Endothelial cell of umbilical vein (primary cell): ENCODE results near the gene PABPN1. TPM values are rescaled to one million over a fixed set of nuclear protein-coding genes. Genes with fewer than 3 reads are reported as not detected.

ENCODE experiments used
- BruUV-seq: library from RNA; stranded (reverse); fragments of 400-500 nt; replicated peaks from 2 replicates; lab custom pipeline; 2021; lab: Mats Ljungman, UMichigan
- CTCF ChIA-PET: fragments of 300-600, 350-600 bp; sonication (Branson Sonifier 250); formaldehyde crosslinking; loops from one replicate; lab custom pipeline; 2021; ENCODE audit warnings: antibody characterized with exemption, inconsistent platforms; lab: Charles Lee
- POLR2A ChIA-PET: fragments of 300-600, 350-600 bp; sonication (Branson Sonifier 250); formaldehyde crosslinking; loops from one replicate; lab custom pipeline; 2021; ENCODE audit warnings: antibody characterized with exemption, inconsistent platforms; lab: Charles Lee
- DNase-seq: peaks from one replicate; pipeline ENCODE4 v3.0.0-alpha.2; 2011; ENCODE audit warnings: low read depth, low spot score
- FAIRE-seq: peaks from 2 replicates; lab custom pipeline; 2011; peaks lifted over from hg19 to GRCh38; lab: Jason Lieb, UNC
- H2AFZ ChIP-seq: 2 replicates; pipeline ENCODE4 v1.6.0; 2012; ENCODE audit warnings: low read depth, low read length, control low read depth, inconsistent platforms
- H3K27ac ChIP-seq: 2 replicates; pipeline ENCODE4 v1.5.1; 2011; ENCODE audit warnings: low read depth, mild to moderate bottlenecking, control low read depth, low read length, moderate library complexity; ENCODE audit not compliant: insufficient read depth
- H3K27me3 ChIP-seq, 2 experiments: 2 replicates each; pipeline versions ENCODE4 v1.6.0 to v1.6.1; 2011; ENCODE audit warnings: low read length in 2 of 2, mixed read lengths in 1 of 2; ENCODE audit not compliant: control insufficient read depth in 2 of 2, insufficient read depth in 2 of 2
- H3K36me3 ChIP-seq, 2 experiments: 2 replicates in 1 of 2; 3 replicates in 1 of 2; pipeline ENCODE4 v1.5.1; 2011; ENCODE audit warnings: low read length in 2 of 2, mild to moderate bottlenecking in 1 of 2, moderate library complexity in 1 of 2; ENCODE audit not compliant: control insufficient read depth in 2 of 2, insufficient read depth in 2 of 2; ENCODE audit errors: extremely low read depth in 1 of 2
- H3K4me1 ChIP-seq: 3 replicates; pipeline ENCODE4 v1.5.1; 2011; ENCODE audit warnings: mild to moderate bottlenecking, low read length; ENCODE audit not compliant: control insufficient read depth, insufficient read depth; ENCODE audit errors: extremely low read depth
- H3K4me2 ChIP-seq: 2 replicates; pipeline ENCODE4 v1.6.1; 2011; ENCODE audit warnings: low read length, control low read depth, mixed read lengths; ENCODE audit not compliant: insufficient read depth
- H3K4me3 ChIP-seq, 3 experiments: fragments of 200-600 bp in 1 of 3; sonication (generic), shearing (Covaris generic) in 1 of 3; replicated peaks in 1 of 3; 2 replicates each; pipeline ENCODE4 v1.5.1; 2011 to 2016; ENCODE audit warnings: control low read depth in 3 of 3, low read length in 3 of 3, mild to moderate bottlenecking in 2 of 3, inconsistent platforms in 1 of 3, low read depth in 1 of 3, moderate library complexity in 1 of 3; ENCODE audit not compliant: insufficient read depth in 1 of 3
- H3K79me2 ChIP-seq: 2 replicates; pipeline ENCODE4 v1.6.0; 2012; ENCODE audit warnings: low read length, inconsistent platforms; ENCODE audit not compliant: control insufficient read depth, insufficient read depth
- H3K9ac ChIP-seq: replicated peaks from 2 replicates; pipeline ENCODE3; 2011; ENCODE audit warnings: low read length, control low read depth; ENCODE audit not compliant: insufficient read depth; ENCODE audit errors: extremely low read depth
- H3K9me1 ChIP-seq: replicated peaks from 3 replicates; pipeline ENCODE4 v1.6.0; 2011; ENCODE audit warnings: mild to moderate bottlenecking, low read length; ENCODE audit not compliant: control insufficient read depth, insufficient read depth; ENCODE audit errors: extremely low read depth
- H3K9me3 ChIP-seq: replicated peaks from 2 replicates; pipeline ENCODE4 v1.5.1; 2012; ENCODE audit warnings: low read length, inconsistent platforms; ENCODE audit not compliant: control insufficient read depth, insufficient read depth
- H4K20me1 ChIP-seq: replicated peaks from 2 replicates; pipeline ENCODE3; 2011; ENCODE audit warnings: mild to moderate bottlenecking, low read length; ENCODE audit not compliant: control insufficient read depth, insufficient read depth; ENCODE audit errors: extremely low read depth
- CTCF ChIP-seq, 2 donors: IDR thresholded peaks; 1 replicate in 1 of 2; 2 replicates in 1 of 2; pipeline ENCODE4 v1.5.1; 2011; ENCODE audit warnings: low read length in 2 of 2, mild to moderate bottlenecking in 2 of 2, moderate library complexity in 2 of 2, control low read depth in 1 of 2, inconsistent platforms in 1 of 2, low read depth in 1 of 2; ENCODE audit not compliant: insufficient read depth in 1 of 2; ENCODE audit errors: extremely low read depth in 1 of 2
- EZH2 ChIP-seq: IDR thresholded peaks from 2 replicates; pipeline ENCODE4 v1.6.1; 2012; ENCODE audit warnings: borderline replicate concordance, low read depth, mild to moderate bottlenecking, moderate library complexity, low read length, inconsistent platforms; ENCODE audit not compliant: severe bottlenecking
- FOS ChIP-seq: IDR thresholded peaks from 2 replicates; pipeline ENCODE4 v1.6.1; 2011; ENCODE audit warnings: mild to moderate bottlenecking, low read length, moderate library complexity, borderline replicate concordance; ENCODE audit not compliant: insufficient read depth
- GATA2 ChIP-seq: IDR thresholded peaks from 2 replicates; pipeline ENCODE4 v1.7.0; 2011; ENCODE audit warnings: low read depth, mild to moderate bottlenecking, moderate library complexity, mixed read lengths, low read length; ENCODE audit not compliant: insufficient read length, insufficient read depth
- JUN ChIP-seq: IDR thresholded peaks from 2 replicates; pipeline ENCODE4 v1.6.1; 2011; ENCODE audit warnings: borderline replicate concordance, low read depth; ENCODE audit not compliant: insufficient read length, insufficient read depth
- MAX ChIP-seq: IDR thresholded peaks from 2 replicates; pipeline ENCODE4 v1.6.1; 2011; ENCODE audit not compliant: insufficient read depth, insufficient read length
- MYC ChIP-seq: IDR thresholded peaks from one replicate; pipeline ENCODE4 v1.6.1; 2011; ENCODE audit warnings: mild to moderate bottlenecking, low read depth, low read length
- POLR2A ChIP-seq: IDR thresholded peaks from 2 replicates; pipeline ENCODE4 v1.6.1; 2012; ENCODE audit warnings: low read depth, mild to moderate bottlenecking, control low read depth, low read length
- POLR2AphosphoS5 ChIP-seq: IDR thresholded peaks from 2 replicates; pipeline ENCODE4 v1.6.1; 2012; ENCODE audit warnings: low read depth, mild to moderate bottlenecking, control low read depth, low read length, moderate library complexity; ENCODE audit not compliant: insufficient read depth
- dilution Hi-C: fragments of 300-500 bp; cut with MboI; formaldehyde crosslinking; loops from one replicate; pipeline ENCODE4 v1.15.0; 2019; ENCODE audit warnings: low sequenced_read_pairs; ENCODE audit not compliant: extremely low pct_ligation_motif_present
- intact Hi-C: fragments of 100-400 bp; cut with micrococcal nuclease; formaldehyde crosslinking; loops from one replicate; pipeline ENCODE4 v1.10.0; 2022
- polyA plus RNA-seq, 4 experiments: library from polyadenylated mRNA; depleted of rRNA in 3 of 4; stranded (reverse) in 3 of 4; unstranded in 1 of 4; fragments of >200 nt; gene quantifications; 2 replicates each; pipeline versions ENCODE4 v1.2.1 to v1.2.3, GENCODE V29; 2011 to 2012; ENCODE audit warnings: missing spikeins in 1 of 4
- total RNA-seq: library from RNA; stranded (reverse); gene quantifications from 2 replicates; pipeline ENCODE4 v1.2.3, GENCODE V29; 2021

The PABPN1 gene
- total and polyA plus RNA-seq, 2 donors (not counting 3 experiments of a cell fraction or from before 2014, with no cell fraction given), result 231 TPM

- no peaks in the 10 kb centered on the region for H4K20me1 ChIP-seq
- H3K9me3 ChIP-seq, result no peaks in the 10 kb centered on the region
- TF ChIP-seq POLR2AphosphoS5, result no peak
- no peak for TF ChIP-seq POLR2A
- no peak for TF ChIP-seq FOS
- no peak for TF ChIP-seq GATA2
- TF ChIP-seq CTCF (IDR thresholded peaks at IDR 0.05; ENCODE audit: extremely low read depth in 1 of 2, insufficient read depth in 1 of 2, low read depth in 1 of 2, low read length in 2 of 2), result no peak
- no peak for TF ChIP-seq JUN
- no peak for TF ChIP-seq EZH2
- TF ChIP-seq MAX, result no peak
- no peak for TF ChIP-seq MYC
- BruUV-seq, result TSS peak; percentile 23
- H3K4me1 ChIP-seq, result peaks cover 16% of the 10 kb centered on the region
- H3K9ac ChIP-seq, result peak overlapping the region; percentile 96
- FAIRE-seq (no peak), DNase-seq (no peak)
- ChIA-PET POLR2A (interaction anchor here (2.0 kb wide), 1 partner anchor 21 kb away, joined by 13 read pairs; no protein-coding TSS in a partner anchor), CTCF (interaction anchor here (2.6 to 5.0 kb wide), 5 partner anchors 16 to 203 kb away, joined by 15 to 48 read pairs (median 20); partner anchors contain the start of genes BCL2L2 and PPP1R3E)
- no peaks in the 10 kb centered on the region for H3K9me1 ChIP-seq
- peak overlapping the region; percentile 90 to 97 (median 95) for H3K4me3 ChIP-seq
- H3K79me2 ChIP-seq, result peaks cover 25% of the 10 kb centered on the region
- H3K27me3 ChIP-seq, result no peaks in the 10 kb centered on the region
- peak overlapping the region; percentile 64 for H3K4me2 ChIP-seq
- dilution Hi-C loops, result no loop called here
- H3K36me3 ChIP-seq, result peaks cover 12 to 15% of the 10 kb centered on the region in 2 experiments
- intact Hi-C loops, result no loop called here
- H3K27ac ChIP-seq, result peak overlapping the region; percentile 77
- no peak overlapping the region for H2AFZ ChIP-seq
Observed at GRCh38 chr14:23322568-23323517, 1.6 kb downstream of the PABPN1 start.
